Epithelial cell of proximal tubule (primary cell): ENCODE measurements around the gene ZNF573. TPM values are rescaled to one million over a fixed set of nuclear protein-coding genes. Genes with fewer than 3 reads are reported as not detected.

ENCODE experiments used
- DNase-seq: peaks from one replicate; pipeline ENCODE4 v3.0.0-alpha.2; 2011; ENCODE audit warnings: low read depth
- H3K4me3 ChIP-seq: 2 replicates; pipeline ENCODE4 v1.5.1; 2011; ENCODE audit warnings: low read depth, mild to moderate bottlenecking, low read length
- CTCF ChIP-seq: conservative IDR thresholded peaks from 2 replicates; pipeline ENCODE4 v1.5.1; 2012; ENCODE audit warnings: low read depth, mild to moderate bottlenecking, low read length
- total RNA-seq: library from RNA; depleted of rRNA; stranded (reverse); fragments of >200 nt; gene quantifications from 2 replicates; pipeline ENCODE4 v1.2.3, GENCODE V29; 2015

The ZNF573 gene
- total RNA-seq, 1 donor from 2014 or later = 5.6 TPM

DNA sequence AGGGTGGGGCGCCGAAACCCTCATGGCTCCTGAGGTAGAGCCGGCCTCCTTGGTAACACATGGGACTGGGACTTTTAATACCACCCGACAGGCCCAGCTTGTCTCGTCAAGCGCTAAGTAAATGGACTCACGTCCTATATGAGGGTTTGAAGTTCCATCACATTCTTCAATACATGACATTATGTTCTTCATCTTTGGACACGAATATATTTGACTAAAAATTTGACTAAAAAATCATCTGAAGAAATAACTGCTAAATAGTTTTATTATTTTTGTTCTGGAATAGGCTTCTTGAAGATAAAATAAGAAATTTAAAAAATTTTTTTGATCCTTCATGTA is 59.5 kb downstream of the ZNF573 start:
- H3K4me3 ChIP-seq = peak overlapping the region; percentile 95
- no peak for DNase-seq
- TF ChIP-seq CTCF = no peak

GRCh38 chr19:37719111-37719926 is 60.1 kb downstream of the ZNF573 start, which contains the start of gene ZNF607:
ZNF607 (minus strand) TSS chr19:37719761; CDS start chr19:37711618, 8,143 bp downstream.
- peak; percentile 46 for DNase-seq
- TF ChIP-seq CTCF = peak; percentile 63

DNA sequence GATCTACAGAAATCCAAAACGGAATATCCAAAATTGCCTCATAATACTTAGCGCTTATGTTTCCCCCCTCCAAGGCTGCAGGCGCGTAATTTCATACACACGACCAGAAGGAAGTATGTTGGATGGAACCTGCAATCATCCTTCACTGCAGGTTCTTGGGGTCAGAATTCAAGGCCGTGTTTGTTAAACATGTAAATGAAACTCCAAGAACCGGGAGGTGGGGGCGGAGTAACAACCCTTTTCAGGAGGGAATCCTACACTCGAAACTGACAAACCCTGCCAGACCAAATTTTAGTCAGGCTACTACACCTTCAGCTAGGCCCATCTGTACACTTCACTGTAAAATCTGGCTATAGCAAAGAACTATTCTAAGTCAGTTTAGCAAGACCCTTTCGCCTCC is 61.1 kb downstream of the ZNF573 start:
- DNase-seq = no peak
- H3K4me3 ChIP-seq = peak overlapping the region; percentile 95
- TF ChIP-seq CTCF = no peak

More at GRCh38 chr19:37719111-37719926, 60.1 kb downstream of the ZNF573 start, which contains the start of gene ZNF607:
- peak within 1 kb of the TSS; percentile 95 for H3K4me3 ChIP-seq

- no peak overlapping the region for H3K4me3 ChIP-seq
- no peak for TF ChIP-seq CTCF
- no peak for DNase-seq
These were observed 63.2 kb downstream of the ZNF573 start for GRCh38 chr19:37716140-37716539.

- no peak overlapping the region for H3K4me3 ChIP-seq
- DNase-seq = no peak
- no peak for TF ChIP-seq CTCF
These were observed 73.3 kb downstream of the ZNF573 start for GRCh38 chr19:37706052-37706605.

DNA sequence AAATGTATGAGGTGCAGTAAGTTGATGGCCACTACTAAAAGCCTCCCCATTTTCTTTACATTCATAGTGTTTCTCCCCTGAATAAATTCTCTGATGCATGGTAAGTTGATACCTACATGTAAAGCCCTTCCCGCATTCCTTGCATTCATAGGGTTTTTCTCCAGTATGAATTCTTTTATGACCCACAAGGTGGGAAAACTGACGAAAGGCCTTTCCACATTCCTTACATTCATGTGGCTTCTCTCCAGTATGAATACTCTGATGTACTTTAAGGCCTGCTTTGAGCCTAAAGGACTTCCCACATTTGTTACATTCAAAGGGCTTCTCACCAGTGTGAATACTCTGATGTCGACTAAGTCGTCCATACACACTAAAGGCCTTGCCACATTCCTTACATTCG is 80.3 kb downstream of the ZNF573 start:
- H3K4me3 ChIP-seq = no peak overlapping the region
- no peak for DNase-seq
- TF ChIP-seq CTCF = no peak

GRCh38 chr19:37698216-37698615 is 81.2 kb downstream of the ZNF573 start:
- DNase-seq = no peak
- TF ChIP-seq CTCF = no peak
- H3K4me3 ChIP-seq = no peak overlapping the region
